ENCODE data around the gene NINJ2. TPM values are rescaled to one million over a fixed set of nuclear protein-coding genes. Genes with fewer than 3 reads are reported as not detected.

Gene NINJ2
- total RNA-seq, 2 donors from 2014 or later, result 0.78 to 5.6 TPM

DNA sequence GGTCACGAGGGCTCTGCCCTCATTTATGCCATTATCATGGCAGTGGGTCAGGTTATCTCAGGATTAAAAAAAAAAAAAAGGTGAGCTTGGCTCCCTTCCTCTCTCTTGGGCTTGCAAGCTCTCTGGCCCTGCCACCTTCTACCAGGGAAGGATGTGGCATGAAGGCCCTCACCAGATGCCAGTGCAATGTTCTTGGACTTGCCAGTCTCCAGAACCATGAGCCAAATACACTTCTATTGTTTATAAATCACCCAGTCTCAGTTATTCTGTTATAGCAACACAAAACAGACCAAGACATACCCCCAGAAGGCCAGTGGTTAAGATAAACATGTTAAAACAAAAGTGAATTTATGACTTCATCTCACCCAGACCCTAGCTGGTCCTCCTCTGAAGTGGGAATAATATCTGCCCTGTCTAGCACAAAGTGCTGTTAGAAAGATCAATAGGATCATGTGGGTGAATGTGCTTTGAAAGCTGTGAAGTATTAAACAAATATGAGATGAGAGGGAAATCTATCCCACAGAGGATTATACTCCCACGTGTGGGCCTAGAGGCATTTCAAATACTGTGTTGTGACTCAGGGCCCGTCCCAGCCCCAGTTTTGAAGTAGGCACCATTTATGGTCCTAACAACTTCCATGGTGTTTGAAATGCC is 88.6 kb downstream of the NINJ2 start:
- Histone ChIP-seq H3K4me1 (peaks cover 43% of the 10 kb centered on the region), H3K9me3 (no peaks in the 10 kb centered on the region), H3K27me3 (no peaks in the 10 kb centered on the region), H3K36me3 (replicated peaks in 1 of 2; ENCODE audit: insufficient read depth in 1 of 2, low read depth in 2 of 2) (no peaks in the 10 kb centered on the region), H3K27ac (no peak overlapping the region), H3K4me3 (no peak overlapping the region)
- WGBS, 2 donors, result 88 to 91% methylated on average over 3 of the region's 3 CpGs
- no peak for ATAC-seq
- TF ChIP-seq POLR2A (IDR thresholded peaks at IDR 0.05), result no peak
- TF ChIP-seq, protein P1, sequence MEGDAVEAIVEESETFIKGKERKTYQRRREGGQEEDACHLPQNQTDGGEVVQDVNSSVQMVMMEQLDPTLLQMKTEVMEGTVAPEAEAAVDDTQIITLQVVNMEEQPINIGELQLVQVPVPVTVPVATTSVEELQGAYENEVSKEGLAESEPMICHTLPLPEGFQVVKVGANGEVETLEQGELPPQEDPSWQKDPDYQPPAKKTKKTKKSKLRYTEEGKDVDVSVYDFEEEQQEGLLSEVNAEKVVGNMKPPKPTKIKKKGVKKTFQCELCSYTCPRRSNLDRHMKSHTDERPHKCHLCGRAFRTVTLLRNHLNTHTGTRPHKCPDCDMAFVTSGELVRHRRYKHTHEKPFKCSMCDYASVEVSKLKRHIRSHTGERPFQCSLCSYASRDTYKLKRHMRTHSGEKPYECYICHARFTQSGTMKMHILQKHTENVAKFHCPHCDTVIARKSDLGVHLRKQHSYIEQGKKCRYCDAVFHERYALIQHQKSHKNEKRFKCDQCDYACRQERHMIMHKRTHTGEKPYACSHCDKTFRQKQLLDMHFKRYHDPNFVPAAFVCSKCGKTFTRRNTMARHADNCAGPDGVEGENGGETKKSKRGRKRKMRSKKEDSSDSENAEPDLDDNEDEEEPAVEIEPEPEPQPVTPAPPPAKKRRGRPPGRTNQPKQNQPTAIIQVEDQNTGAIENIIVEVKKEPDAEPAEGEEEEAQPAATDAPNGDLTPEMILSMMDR (IDR thresholded peaks at IDR 0.05), result no peak
- intact Hi-C loops (cut with DNase I), result no loop called here
- no peak for DNase-seq

DNA sequence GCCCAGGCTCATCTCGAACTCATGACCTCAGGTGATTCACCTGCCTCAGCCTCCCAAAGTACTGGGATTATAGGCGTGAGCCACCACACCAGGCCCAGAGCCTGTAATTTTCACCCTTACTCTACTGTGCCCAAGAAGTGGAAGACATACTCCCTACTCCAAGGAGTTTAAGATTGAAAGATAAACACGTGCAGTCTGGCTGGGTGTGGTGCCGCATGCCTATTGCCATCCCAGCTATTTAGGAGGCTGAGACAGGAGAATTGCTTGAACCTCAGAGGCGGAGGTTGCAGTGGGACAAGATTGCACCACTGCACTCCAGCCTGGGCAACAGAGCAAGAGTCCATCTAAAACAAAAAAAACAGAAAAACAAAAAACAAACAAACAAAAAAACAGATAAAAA is 90.0 kb downstream of the NINJ2 start:
- ATAC-seq, result no peak
- no peak for TF ChIP-seq POLR2A (IDR thresholded peaks at IDR 0.05)
- TF ChIP-seq, protein P1 (IDR thresholded peaks at IDR 0.05), result no peak
- intact Hi-C loops (cut with DNase I), result no loop called here
- WGBS, 2 donors, result 82 to 87% methylated on average over 5 of the region's 5 CpGs
- no peak for DNase-seq
- Histone ChIP-seq H3K4me3 (no peak overlapping the region), H3K36me3 (replicated peaks in 1 of 2; ENCODE audit: insufficient read depth in 1 of 2, low read depth in 2 of 2) (no peaks in the 10 kb centered on the region), H3K9me3 (no peaks in the 10 kb centered on the region), H3K4me1 (peaks cover 37% of the 10 kb centered on the region), H3K27me3 (no peaks in the 10 kb centered on the region), H3K27ac (no peak overlapping the region)

DNA sequence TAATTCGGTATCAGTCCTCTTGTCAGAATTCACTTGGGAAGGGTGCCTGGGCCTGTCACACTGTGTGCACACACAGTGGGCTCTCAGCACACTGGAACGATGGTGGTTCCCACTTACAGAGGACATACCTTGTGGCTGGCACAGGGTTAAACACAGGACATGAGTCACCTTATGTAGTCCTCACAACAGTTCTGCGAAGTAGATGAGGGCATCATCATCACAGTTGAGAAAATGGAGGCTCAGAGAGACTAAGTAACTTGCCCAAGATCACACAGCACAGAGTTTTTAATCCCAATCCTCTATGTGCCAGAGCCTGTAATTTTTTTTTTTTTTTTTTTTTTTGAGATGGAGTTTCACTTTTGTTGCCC is 90.7 kb downstream of the NINJ2 start:
- no peaks in the 10 kb centered on the region for H3K27me3 ChIP-seq
- TF ChIP-seq POLR2A (IDR thresholded peaks at IDR 0.05), result no peak
- TF ChIP-seq, protein P1 (IDR thresholded peaks at IDR 0.05), result no peak
- no peaks in the 10 kb centered on the region for H3K36me3 ChIP-seq (replicated peaks in 1 of 2; ENCODE audit: insufficient read depth in 1 of 2, low read depth in 2 of 2)
- intact Hi-C loops (cut with DNase I), result no loop called here
- H3K4me1 ChIP-seq, result peaks cover 37% of the 10 kb centered on the region
- H3K9me3 ChIP-seq, result no peaks in the 10 kb centered on the region
- H3K4me3 ChIP-seq, result no peak overlapping the region
- DNase-seq, result no peak
- 92 to 93% methylated on average over 3 of the region's 3 CpGs for WGBS, 2 donors
- no peak for ATAC-seq
- H3K27ac ChIP-seq, result no peak overlapping the region

DNA sequence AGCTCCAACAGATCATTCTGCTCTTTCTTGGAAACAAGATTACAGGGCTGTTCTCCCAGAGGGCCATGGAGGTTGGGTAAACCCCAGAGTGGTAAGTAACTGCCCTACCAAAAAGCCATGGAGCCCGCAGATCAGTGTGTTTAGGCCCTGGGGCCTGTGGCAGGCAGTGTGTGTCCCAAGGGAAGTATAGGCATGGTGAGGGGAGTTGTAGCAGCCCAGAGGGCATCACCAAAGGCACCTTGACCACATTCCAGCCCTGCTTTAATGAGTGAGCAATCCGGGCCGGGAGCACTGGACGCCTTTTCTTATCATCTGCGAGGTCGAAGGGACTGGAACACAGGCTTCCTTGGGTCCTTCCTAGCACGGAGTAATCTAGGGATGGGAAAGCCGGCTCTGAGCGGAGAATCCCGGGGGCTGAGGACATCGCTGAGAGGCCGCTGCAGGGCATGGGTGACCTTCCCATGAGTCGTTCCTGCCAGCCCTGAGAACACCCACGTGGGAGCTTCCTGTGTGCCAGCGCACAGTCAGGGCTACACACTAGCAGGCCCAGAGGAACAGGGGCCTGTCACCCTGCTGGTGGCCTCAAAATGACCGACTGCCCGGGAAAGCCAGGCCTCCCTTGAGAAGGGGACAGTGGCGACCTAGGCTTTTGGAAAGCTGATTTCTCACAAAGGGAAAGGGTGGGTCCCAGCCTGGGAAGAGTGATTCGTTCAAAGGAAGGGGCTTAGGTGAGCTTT is 91.3 kb downstream of the NINJ2 start:
- 73 to 75% methylated on average over 19 of the region's 19 CpGs for WGBS, 2 donors
- no peak for ATAC-seq
- Histone ChIP-seq H3K27ac (peak overlapping the region in 3 of 4 donors; percentile 19 to 83 (median 75)), H3K9me3 (no peaks in the 10 kb centered on the region), H3K4me3 (no peak overlapping the region), H3K36me3 (replicated peaks in 1 of 2; ENCODE audit: insufficient read depth in 1 of 2, low read depth in 2 of 2) (no peaks in the 10 kb centered on the region), H3K27me3 (no peaks in the 10 kb centered on the region), H3K4me1 (peaks cover 37% of the 10 kb centered on the region)
- no peak for DNase-seq
- no peak for TF ChIP-seq POLR2A (IDR thresholded peaks at IDR 0.05)
- TF ChIP-seq, protein P1 (IDR thresholded peaks at IDR 0.05), result no peak
- intact Hi-C loops (cut with DNase I), result no loop called here

All from body of pancreas (tissue), 4 donors.